T-cell (primary cell): ENCODE results near the gene FAM20C. TPM values are rescaled to one million over a fixed set of nuclear protein-coding genes. Genes with fewer than 3 reads are reported as not detected.

ENCODE experiments used
- ATAC-seq, 4 experiments: fragments of 200-7000 bp in 3 of 4; fragments of 150-1000 bp in 1 of 4; cut with Tn5 transposase; replicated peaks in 1 of 4; 1 replicate in 3 of 4; 2 replicates in 1 of 4; pipeline ENCODE4 v1.10.0; 2021; ENCODE audit warnings: moderate library complexity in 3 of 4, mild to moderate bottlenecking in 2 of 4, moderate number of reproducible peaks in 1 of 4
- CTCF ChIA-PET, 2 donors: fragments of 300-600 bp; sonication (Branson Sonifier 250); formaldehyde crosslinking; loops; one replicate each; lab custom pipeline; 2022; ENCODE audit warnings: antibody characterized with exemption in 2 of 2; lab: Charles Lee
- POLR2A ChIA-PET, 2 donors: fragments of 300-600 bp; sonication (Branson Sonifier 250); formaldehyde crosslinking; loops; one replicate each; lab custom pipeline; 2022; ENCODE audit warnings: antibody characterized with exemption in 2 of 2; lab: Charles Lee
- DNase-seq, 35 experiments: peaks; one replicate each; pipeline versions ENCODE4 v3.0.0 to v3.0.0-alpha.2; 2013 to 2023
- H3K27ac ChIP-seq: one replicate; pipeline ENCODE4 v1.5.1; 2013; ENCODE audit warnings: low read length
- H3K27me3 ChIP-seq, 2 experiments: replicated peaks in 1 of 2; 1 replicate in 1 of 2; 2 replicates in 1 of 2; pipeline versions ENCODE4 v1.6.1 to v1.7.0; 2013; ENCODE audit warnings: low read length in 1 of 2, mixed read lengths in 1 of 2; ENCODE audit not compliant: control insufficient read depth in 2 of 2, insufficient read depth in 2 of 2; ENCODE audit errors: extremely low read depth in 1 of 2
- H3K36me3 ChIP-seq, 2 donors: 1 replicate in 1 of 2; 2 replicates in 1 of 2; pipeline versions ENCODE4 v1.6.1 to v1.7.0; 2013; ENCODE audit warnings: low read length in 1 of 2; ENCODE audit not compliant: control insufficient read depth in 2 of 2, insufficient read depth in 1 of 2; ENCODE audit errors: extremely low read depth in 1 of 2
- H3K4me1 ChIP-seq, 2 experiments: 1 replicate in 1 of 2; 2 replicates in 1 of 2; pipeline versions ENCODE4 v1.6.1 to v1.7.0; 2013; ENCODE audit warnings: low read length in 2 of 2, mixed read lengths in 1 of 2; ENCODE audit not compliant: insufficient read depth in 2 of 2, control insufficient read depth in 1 of 2; ENCODE audit errors: extremely low read depth in 1 of 2
- H3K4me3 ChIP-seq, 2 donors: 1 replicate in 1 of 2; 2 replicates in 1 of 2; pipeline versions ENCODE4 v1.5.1 to v1.7.0; 2013; ENCODE audit warnings: mild to moderate bottlenecking in 2 of 2, low read length in 1 of 2, moderate library complexity in 1 of 2; ENCODE audit not compliant: control insufficient read depth in 1 of 2; ENCODE audit errors: extremely low read depth in 1 of 2
- H3K9me3 ChIP-seq: 2 replicates; pipeline ENCODE4 v1.7.0; 2013
- H3K27ac Mint-ChIP-seq, 2 donors: one replicate each; pipeline ENCODE4 v1.8.0; 2020 to 2021; ENCODE audit warnings: mild to moderate bottlenecking in 2 of 2, mixed read lengths in 2 of 2
- H3K27me3 Mint-ChIP-seq, 2 donors: one replicate each; pipeline ENCODE4 v1.8.0; 2021 to 2022; ENCODE audit warnings: mixed read lengths in 2 of 2
- H3K36me3 Mint-ChIP-seq: one replicate; pipeline ENCODE4 v1.8.0; 2021; ENCODE audit warnings: mixed read lengths
- H3K4me1 Mint-ChIP-seq, 3 donors: one replicate each; pipeline ENCODE4 v1.8.0; 2020 to 2022; ENCODE audit warnings: mixed read lengths in 3 of 3, mild to moderate bottlenecking in 1 of 3
- H3K4me3 Mint-ChIP-seq, 3 donors: one replicate each; pipeline ENCODE4 v1.8.0; 2020 to 2022; ENCODE audit warnings: mild to moderate bottlenecking in 3 of 3, mixed read lengths in 3 of 3, moderate library complexity in 3 of 3
- H3K9me3 Mint-ChIP-seq, 3 donors: one replicate each; pipeline ENCODE4 v1.8.0; 2020 to 2022; ENCODE audit warnings: mixed read lengths in 3 of 3
- WGBS: methylation state at CpG from one replicate; pipeline ENCODE4 v1.1.5; 2013; ENCODE audit warnings: missing lambda C conversion rate; ENCODE audit not compliant: insufficient coverage; 5-methylcytosine and 5-hydroxymethylcytosine counted together
- total RNA-seq, 35 experiments: library from RNA in 6 of 35; stranded (reverse) in 6 of 35; fragments of 120-200 nt in 1 of 35; gene quantifications; one replicate each; pipeline versions ENCODE4 v1.2.1 to v1.2.4 and lab custom pipeline; 2013 to 2026

The FAM20C gene
- total RNA-seq, 5 donors from 2014 or later (not counting 1 experiment from before 2014, with no cell fraction given) = 0.18 to 2.0 (median 1.2) TPM

GRCh38 chr7:223861-224260, 31.5 kb downstream of the FAM20C start:
- Mint-ChIP-seq H3K4me3 (no peak overlapping the region), H3K36me3 (no peaks in the 10 kb centered on the region), H3K27ac (no peak overlapping the region), H3K9me3 (no peaks in the 10 kb centered on the region), H3K4me1 (no peaks in the 10 kb centered on the region), H3K27me3 (peaks cover 0 to 2% of the 10 kb centered on the region in 2 donors)
- no peaks in the 10 kb centered on the region for H3K9me3 ChIP-seq
- H3K27ac ChIP-seq = no peak overlapping the region
- ATAC-seq (no peak), DNase-seq (no peak)
- no peaks in the 10 kb centered on the region for H3K36me3 ChIP-seq
- ChIA-PET CTCF (no interaction called here), POLR2A (no interaction called here)
- WGBS = 92% methylated on average over 25 of the region's 29 CpGs
- no peaks in the 10 kb centered on the region for H3K4me1 ChIP-seq
- H3K4me3 ChIP-seq = no peak overlapping the region
- H3K27me3 ChIP-seq = peaks cover 0 to 15% of the 10 kb centered on the region in 2 experiments

GRCh38 chr7:226281-226895, 34.0 kb downstream of the FAM20C start:
- Mint-ChIP-seq H3K4me1 (no peaks in the 10 kb centered on the region), H3K27ac (no peak overlapping the region), H3K4me3 (no peak overlapping the region), H3K27me3 (peaks cover 4 to 9% of the 10 kb centered on the region in 2 donors), H3K36me3 (no peaks in the 10 kb centered on the region), H3K9me3 (no peaks in the 10 kb centered on the region)
- Histone ChIP-seq H3K27me3 (peaks cover 0 to 12% of the 10 kb centered on the region in 2 experiments), H3K27ac (no peak overlapping the region), H3K4me3 (no peak overlapping the region), H3K36me3 (no peaks in the 10 kb centered on the region), H3K9me3 (no peaks in the 10 kb centered on the region), H3K4me1 (no peaks in the 10 kb centered on the region)
- DNase-seq (no peak), ATAC-seq (no peak)
- CTCF ChIA-PET = no interaction called here
- POLR2A ChIA-PET = no interaction called here
- WGBS = 83% methylated on average over 22 of the region's 23 CpGs

- Mint-ChIP-seq H3K4me3 (no peak overlapping the region), H3K36me3 (no peaks in the 10 kb centered on the region), H3K9me3 (no peaks in the 10 kb centered on the region), H3K27ac (no peak overlapping the region), H3K27me3 (peaks cover 4 to 9% of the 10 kb centered on the region in 2 donors), H3K4me1 (no peaks in the 10 kb centered on the region)
- no peaks in the 10 kb centered on the region for H3K4me1 ChIP-seq
- no peak overlapping the region for H3K27ac ChIP-seq
- CTCF ChIA-PET = no interaction called here
- 85% methylated on average over 15 of the region's 16 CpGs for WGBS
- DNase-seq = no peak
- no peaks in the 10 kb centered on the region for H3K36me3 ChIP-seq
- no peak overlapping the region for H3K4me3 ChIP-seq
- no peaks in the 10 kb centered on the region for H3K9me3 ChIP-seq
- ATAC-seq = no peak
- peaks cover 0 to 21% of the 10 kb centered on the region in 2 experiments for H3K27me3 ChIP-seq
- POLR2A ChIA-PET = no interaction called here
Measured at GRCh38 chr7:227926-228325, 35.6 kb downstream of the FAM20C start.

GRCh38 chr7:228610-229009, 36.2 kb downstream of the FAM20C start:
- Histone ChIP-seq H3K9me3 (no peaks in the 10 kb centered on the region), H3K27ac (no peak overlapping the region), H3K27me3 (peaks cover 0 to 25% of the 10 kb centered on the region in 2 experiments), H3K4me1 (no peaks in the 10 kb centered on the region), H3K36me3 (no peaks in the 10 kb centered on the region), H3K4me3 (no peak overlapping the region)
- 83% methylated on average over 8 of the region's 12 CpGs for WGBS
- ATAC-seq (no peak), DNase-seq (no peak)
- H3K4me1 Mint-ChIP-seq = no peaks in the 10 kb centered on the region
- peaks cover 4 to 12% of the 10 kb centered on the region in 2 donors for H3K27me3 Mint-ChIP-seq
- no peaks in the 10 kb centered on the region for H3K36me3 Mint-ChIP-seq
- no peaks in the 10 kb centered on the region for H3K9me3 Mint-ChIP-seq
- POLR2A ChIA-PET = no interaction called here
- CTCF ChIA-PET = no interaction called here
- no peak overlapping the region for H3K27ac Mint-ChIP-seq
- no peak overlapping the region for H3K4me3 Mint-ChIP-seq

GRCh38 chr7:229184-229964, 37.0 kb downstream of the FAM20C start:
- no peaks in the 10 kb centered on the region for H3K4me1 Mint-ChIP-seq
- WGBS = 87% methylated on average over 21 of the region's 29 CpGs
- no peaks in the 10 kb centered on the region for H3K9me3 Mint-ChIP-seq
- no peaks in the 10 kb centered on the region for H3K4me1 ChIP-seq
- H3K27ac Mint-ChIP-seq = no peak overlapping the region
- ChIA-PET POLR2A (no interaction called here), CTCF (no interaction called here)
- H3K27me3 Mint-ChIP-seq = peaks cover 4 to 12% of the 10 kb centered on the region in 2 donors
- no peak for DNase-seq
- H3K36me3 ChIP-seq = no peaks in the 10 kb centered on the region
- no peak overlapping the region for H3K27ac ChIP-seq
- peaks cover 0 to 30% of the 10 kb centered on the region in 2 experiments for H3K27me3 ChIP-seq
- ATAC-seq = no peak
- H3K9me3 ChIP-seq = no peaks in the 10 kb centered on the region
- H3K4me3 Mint-ChIP-seq = no peak overlapping the region
- H3K4me3 ChIP-seq = no peak overlapping the region
- H3K36me3 Mint-ChIP-seq = no peaks in the 10 kb centered on the region

- Mint-ChIP-seq H3K4me3 (no peak overlapping the region), H3K4me1 (no peaks in the 10 kb centered on the region), H3K27ac (no peak overlapping the region), H3K9me3 (no peaks in the 10 kb centered on the region), H3K36me3 (no peaks in the 10 kb centered on the region), H3K27me3 (peaks cover 4 to 12% of the 10 kb centered on the region in 2 donors)
- Histone ChIP-seq H3K4me1 (no peaks in the 10 kb centered on the region), H3K27ac (no peak overlapping the region), H3K9me3 (no peaks in the 10 kb centered on the region), H3K36me3 (no peaks in the 10 kb centered on the region), H3K4me3 (no peak overlapping the region), H3K27me3 (peaks cover 0 to 35% of the 10 kb centered on the region in 2 experiments)
- DNase-seq = no peak
- ATAC-seq = no peak
- 79% methylated on average over 8 of the region's 17 CpGs for WGBS
- CTCF ChIA-PET = no interaction called here
- POLR2A ChIA-PET = no interaction called here
Measured at GRCh38 chr7:230274-230673, 37.9 kb downstream of the FAM20C start.
